AG09319 (cell line): ENCODE data around the gene ZSCAN21.

Source experiments
- DNase-seq: peaks from one replicate; pipeline ENCODE4 v3.0.0-alpha.2; 2010; ENCODE audit warnings: low read depth; ENCODE audit errors: extremely low read depth
- CTCF ChIP-seq: IDR thresholded peaks from 2 replicates; pipeline ENCODE4 v1.5.1; 2011; ENCODE audit warnings: low read depth, mild to moderate bottlenecking, inconsistent platforms, low read length, moderate library complexity

The ZSCAN21 gene

GRCh38 chr7:100065452-100066186 lies 16.0 kb downstream of the ZSCAN21 start:
- DNase-seq = peak; percentile 87
- TF ChIP-seq CTCF = no peak

- no peak for DNase-seq
- no peak for TF ChIP-seq CTCF
Measured at GRCh38 chr7:100066953-100067352, 17.4 kb downstream of the ZSCAN21 start.

- no peak for DNase-seq
- no peak for TF ChIP-seq CTCF
Measured at GRCh38 chr7:100069991-100070390, 20.4 kb downstream of the ZSCAN21 start.

- DNase-seq = no peak
- no peak for TF ChIP-seq CTCF
Measured at GRCh38 chr7:100071018-100071723, 21.6 kb downstream of the ZSCAN21 start.

GRCh38 chr7:100072462-100072861 lies 22.9 kb downstream of the ZSCAN21 start:
- no peak for TF ChIP-seq CTCF
- DNase-seq = no peak

- no peak for TF ChIP-seq CTCF
- no peak for DNase-seq
Measured at GRCh38 chr7:100074841-100075240, 25.3 kb downstream of the ZSCAN21 start.

- no peak for DNase-seq
- no peak for TF ChIP-seq CTCF
Measured at GRCh38 chr7:100075418-100075817, 25.8 kb downstream of the ZSCAN21 start.
